Neuronal stem cell (in vitro differentiated cells): Measurements from ENCODE around the gene FLNC.
A peak's percentile ranks its signal among the peaks of the same experiment; 100 is the strongest.

Source experiments
- DNase-seq: peaks from one replicate; pipeline ENCODE4 v3.0.0-alpha.2; 2013; ENCODE audit warnings: low spot score
- H2AFZ ChIP-seq: one replicate; pipeline ENCODE4 v1.6.1; 2013; ENCODE audit warnings: mild to moderate bottlenecking, low read length, inconsistent platforms
- H2AK5ac ChIP-seq: 2 replicates; pipeline ENCODE4 v1.6.1; 2013; ENCODE audit warnings: low read depth, mild to moderate bottlenecking, inconsistent platforms, low read length, moderate library complexity, mixed read lengths
- H2BK120ac ChIP-seq: 2 replicates; pipeline ENCODE4 v1.6.1; 2013; ENCODE audit warnings: low read depth, mild to moderate bottlenecking, inconsistent platforms, low read length, moderate library complexity, mixed read lengths
- H2BK12ac ChIP-seq: one replicate; pipeline ENCODE4 v1.6.1; 2013; ENCODE audit warnings: low read length, inconsistent platforms
- H2BK15ac ChIP-seq: 2 replicates; pipeline ENCODE4 v1.6.1; 2013; ENCODE audit warnings: mild to moderate bottlenecking, low read length, inconsistent platforms, mixed read lengths
- H2BK5ac ChIP-seq: one replicate; pipeline ENCODE4 v1.6.1; 2013; ENCODE audit warnings: inconsistent platforms, mild to moderate bottlenecking, low read length, moderate library complexity
- H3K14ac ChIP-seq: one replicate; pipeline ENCODE4 v1.6.1; 2013; ENCODE audit warnings: low read length, inconsistent platforms
- H3K18ac ChIP-seq: 2 replicates; pipeline ENCODE4 v1.6.1; 2013; ENCODE audit warnings: low read length, inconsistent platforms
- H3K23ac ChIP-seq: 2 replicates; pipeline ENCODE4 v1.6.1; 2013; ENCODE audit warnings: low read depth, mild to moderate bottlenecking, mixed read lengths, low read length, inconsistent platforms; ENCODE audit not compliant: poor library complexity
- H3K27ac ChIP-seq: replicated peaks from 3 replicates; pipeline ENCODE4 v1.5.1; 2013; ENCODE audit warnings: low read length, inconsistent platforms
- H3K27me3 ChIP-seq, 3 experiments: 2 replicates each; pipeline ENCODE4 v1.6.1; 2013; ENCODE audit warnings: low read length in 3 of 3, mild to moderate bottlenecking in 2 of 3, inconsistent platforms in 1 of 3, low read depth in 1 of 3, mixed read lengths in 1 of 3, moderate library complexity in 1 of 3; ENCODE audit not compliant: control insufficient read depth in 3 of 3, insufficient read depth in 3 of 3
- H3K36me3 ChIP-seq, 2 donors: replicated peaks in 1 of 2; 2 replicates each; pipeline ENCODE4 v1.6.1; 2013; ENCODE audit warnings: low read length in 2 of 2; ENCODE audit not compliant: control insufficient read depth in 2 of 2, insufficient read depth in 2 of 2
- H3K4ac ChIP-seq: 2 replicates; pipeline ENCODE4 v1.6.1; 2013; ENCODE audit warnings: inconsistent platforms, mild to moderate bottlenecking, low read length, moderate library complexity
- H3K4me1 ChIP-seq, 2 donors: 1 replicate in 1 of 2; 2 replicates in 1 of 2; pipeline ENCODE4 v1.6.1; 2013; ENCODE audit warnings: low read length in 2 of 2, low read depth in 1 of 2; ENCODE audit not compliant: control insufficient read depth in 2 of 2, insufficient read depth in 1 of 2
- H3K4me2 ChIP-seq: one replicate; pipeline ENCODE4 v1.6.1; 2013; ENCODE audit warnings: mild to moderate bottlenecking, low read length, inconsistent platforms; ENCODE audit not compliant: insufficient read depth, poor library complexity, severe bottlenecking
- H3K4me3 ChIP-seq, 2 donors: 2 replicates each; pipeline ENCODE4 v1.5.1; 2013; ENCODE audit warnings: low read length in 2 of 2, mild to moderate bottlenecking in 2 of 2, inconsistent platforms in 1 of 2, moderate library complexity in 1 of 2
- H3K79me1 ChIP-seq: one replicate; pipeline ENCODE4 v1.6.1; 2013; ENCODE audit warnings: low read depth, mild to moderate bottlenecking, inconsistent platforms, low read length, moderate library complexity
- H3K9ac ChIP-seq: one replicate; pipeline ENCODE4 v1.6.1; 2013; ENCODE audit warnings: mild to moderate bottlenecking, low read depth, low read length, inconsistent platforms; ENCODE audit not compliant: poor library complexity
- H3K9me3 ChIP-seq, 2 donors: replicated peaks in 1 of 2; 2 replicates each; pipeline versions ENCODE3 to v1.6.1; 2013; ENCODE audit warnings: low read length in 2 of 2, mild to moderate bottlenecking in 2 of 2, inconsistent platforms in 1 of 2, low read depth in 1 of 2, mixed read lengths in 1 of 2, moderate library complexity in 1 of 2; ENCODE audit not compliant: control insufficient read depth in 2 of 2, insufficient read depth in 1 of 2
- H4K8ac ChIP-seq: one replicate; pipeline ENCODE4 v1.6.1; 2013; ENCODE audit warnings: low read depth, mild to moderate bottlenecking, inconsistent platforms, low read length, moderate library complexity
- H4K91ac ChIP-seq: one replicate; pipeline ENCODE4 v1.6.1; 2013; ENCODE audit warnings: low read length, low read depth, mild to moderate bottlenecking, inconsistent platforms; ENCODE audit not compliant: poor library complexity
- WGBS, 2 donors: extraction: QIAGEN DNeasy Blood & Tissue Kit; methylation state at CpG; one replicate each; pipeline ENCODE4 v1.1.7; 2013; ENCODE audit warnings: missing lambda C conversion rate in 2 of 2, mixed read lengths in 1 of 2; ENCODE audit not compliant: insufficient read length in 2 of 2, insufficient replicate concordance in 1 of 2; ENCODE audit errors: extremely low coverage in 2 of 2; 5-methylcytosine and 5-hydroxymethylcytosine counted together

FLNC gene

DNA sequence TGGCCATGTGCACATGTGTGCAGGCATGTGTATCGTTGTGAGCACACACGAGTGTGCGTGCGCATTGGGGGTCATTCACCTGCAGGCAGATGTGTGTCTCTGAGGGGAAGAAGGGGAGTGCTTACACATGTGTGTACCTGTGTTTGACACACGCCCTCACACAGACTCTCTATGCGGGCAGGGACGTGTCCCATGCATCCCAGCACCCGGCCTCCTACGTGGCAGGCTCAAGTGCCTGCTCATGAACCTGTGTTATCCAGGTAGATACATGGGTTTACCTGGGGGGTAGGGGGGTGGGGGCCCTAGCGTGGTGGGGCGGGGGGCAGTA lies 61.7 kb downstream of the FLNC start:
- H4K8ac ChIP-seq: no peak overlapping the region
- H3K18ac ChIP-seq: peak overlapping the region; percentile 57
- no peak overlapping the region for H3K27ac ChIP-seq
- peaks cover 10% of the 10 kb centered on the region for H3K79me1 ChIP-seq
- no peak overlapping the region for H3K4ac ChIP-seq
- H3K4me2 ChIP-seq: no peak overlapping the region
- peak overlapping the region; percentile 12 for H3K9ac ChIP-seq
- no peak for DNase-seq
- peaks cover 0 to 1% of the 10 kb centered on the region in 2 donors for H3K4me1 ChIP-seq
- H2BK120ac ChIP-seq: no peak overlapping the region
- H3K36me3 ChIP-seq: peaks cover 0 to 5% of the 10 kb centered on the region in 2 donors
- H2BK15ac ChIP-seq: peak overlapping the region; percentile 85
- no peak overlapping the region for H4K91ac ChIP-seq
- peak overlapping the region in 1 of 2 donors; percentile 3 for H3K4me3 ChIP-seq
- H3K27me3 ChIP-seq: peaks cover 7 to 74% (median 27%) of the 10 kb centered on the region in 3 experiments
- no CpG with 5 or more reads among the region's 11 CpGs for WGBS, 2 donors
- no peak overlapping the region for H2BK5ac ChIP-seq
- H3K9me3 ChIP-seq: peaks cover 0 to 7% of the 10 kb centered on the region in 2 donors
- no peak overlapping the region for H2AFZ ChIP-seq
- peak overlapping the region; percentile 41 for H2BK12ac ChIP-seq
- peak overlapping the region; percentile 21 for H3K14ac ChIP-seq
- peak overlapping the region; percentile 95 for H2AK5ac ChIP-seq
- peak overlapping the region; percentile 98 for H3K23ac ChIP-seq

DNA sequence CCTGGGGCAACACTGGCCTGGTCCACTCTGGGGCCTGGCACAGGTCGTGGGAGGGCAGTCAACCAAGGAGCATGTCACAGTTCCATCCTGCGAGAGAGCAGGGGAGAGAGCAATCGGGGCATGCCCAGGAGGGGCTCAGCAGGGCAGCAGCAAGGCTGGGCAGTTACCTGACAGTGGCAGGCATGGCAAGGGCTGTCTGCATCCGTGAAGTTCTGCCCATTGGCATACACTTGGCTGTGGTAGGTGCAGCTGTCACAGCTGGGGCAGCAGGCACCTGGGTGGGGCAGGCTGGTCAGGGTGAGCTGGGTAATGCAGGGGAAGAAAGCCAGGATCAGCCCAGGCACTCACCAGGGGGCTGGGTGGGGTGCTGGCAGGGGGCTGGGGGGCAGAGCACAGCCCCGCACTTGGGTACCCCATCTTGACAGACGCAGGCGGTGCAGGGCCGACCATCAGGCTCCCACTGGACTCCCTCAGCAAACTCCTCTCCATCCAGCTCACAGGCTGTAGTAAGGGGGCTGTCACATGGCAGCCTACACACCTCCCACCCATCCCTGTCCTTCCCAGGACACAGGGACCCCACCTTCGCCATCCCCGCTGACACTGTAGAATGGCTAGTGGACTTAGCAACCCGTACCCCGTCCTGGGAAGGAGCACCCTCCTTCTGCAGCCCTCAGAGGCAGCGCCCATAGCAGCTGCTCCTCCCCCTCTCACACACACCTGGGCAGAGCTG lies 62.5 kb downstream of the FLNC start:
- no peak overlapping the region for H2BK5ac ChIP-seq
- DNase-seq: no peak
- H2BK120ac ChIP-seq: no peak overlapping the region
- H2BK12ac ChIP-seq: peak overlapping the region; percentile 46
- WGBS, 2 donors: no CpG with 5 or more reads among the region's 13 CpGs
- H3K4me1 ChIP-seq: peaks cover 0 to 1% of the 10 kb centered on the region in 2 donors
- peak overlapping the region; percentile 24 for H3K9ac ChIP-seq
- H3K4me2 ChIP-seq: no peak overlapping the region
- H2BK15ac ChIP-seq: no peak overlapping the region
- H2AK5ac ChIP-seq: peak overlapping the region; percentile 70
- peak overlapping the region; percentile 65 for H4K8ac ChIP-seq
- H3K9me3 ChIP-seq: peaks cover 0 to 4% of the 10 kb centered on the region in 2 donors
- H3K14ac ChIP-seq: peak overlapping the region; percentile 56
- H3K23ac ChIP-seq: peak overlapping the region; percentile 89
- no peak overlapping the region for H3K4me3 ChIP-seq
- H4K91ac ChIP-seq: peak overlapping the region; percentile 12
- peaks cover 7 to 78% (median 25%) of the 10 kb centered on the region in 3 experiments for H3K27me3 ChIP-seq
- H3K79me1 ChIP-seq: peaks cover 10% of the 10 kb centered on the region
- no peak overlapping the region for H3K27ac ChIP-seq
- H2AFZ ChIP-seq: no peak overlapping the region
- H3K18ac ChIP-seq: peak overlapping the region; percentile 64
- peak overlapping the region; percentile 37 for H3K4ac ChIP-seq
- peaks cover 0 to 2% of the 10 kb centered on the region in 2 donors for H3K36me3 ChIP-seq

DNA sequence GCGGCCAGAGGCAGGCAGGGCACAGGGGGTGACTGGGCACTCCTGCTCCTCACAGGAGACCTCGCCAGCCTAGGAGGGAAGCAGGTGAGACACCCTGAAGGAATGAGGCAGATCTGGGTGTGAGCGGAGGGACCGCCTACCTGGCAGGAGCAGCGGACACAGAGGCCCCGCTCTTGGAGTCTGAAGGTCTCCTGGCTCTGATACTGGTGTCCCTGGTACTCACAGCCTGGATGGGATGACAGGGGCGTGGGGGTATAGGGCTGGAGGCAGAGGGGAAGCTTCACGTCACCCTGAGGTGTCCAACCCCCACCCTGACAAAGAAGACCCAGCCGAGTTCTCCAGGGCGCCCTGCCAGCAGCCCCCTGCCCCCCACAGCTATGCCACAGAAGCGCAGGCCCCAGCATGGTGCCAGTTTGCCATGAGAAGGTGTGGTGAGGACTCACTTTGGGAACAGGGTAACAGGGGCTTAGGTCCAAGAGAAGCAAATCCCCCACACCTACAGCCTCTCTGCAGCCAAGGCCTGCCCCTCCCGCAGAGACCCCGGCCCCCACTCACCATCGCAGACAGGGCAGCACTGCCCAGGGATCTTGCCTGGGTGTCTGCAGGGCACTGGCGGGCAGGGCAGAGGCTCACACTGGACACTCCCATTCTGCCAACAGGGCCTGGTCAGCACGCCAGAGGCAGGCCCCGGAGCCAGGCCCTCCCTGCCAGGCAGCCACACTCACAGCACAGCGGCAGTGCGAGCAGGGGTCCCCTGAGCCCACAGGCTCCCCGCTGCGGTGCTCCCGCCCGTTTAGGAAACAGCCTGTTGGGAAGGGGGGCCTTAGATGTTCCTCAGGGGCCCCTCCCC lies 63.3 kb downstream of the FLNC start:
- no peaks in the 10 kb centered on the region for H3K9me3 ChIP-seq
- H3K9ac ChIP-seq: no peak overlapping the region
- no peak overlapping the region for H2BK15ac ChIP-seq
- H3K4me1 ChIP-seq: peaks cover 0 to 1% of the 10 kb centered on the region in 2 donors
- H2AK5ac ChIP-seq: peak overlapping the region; percentile 70
- peak overlapping the region; percentile 48 for H3K18ac ChIP-seq
- H3K4ac ChIP-seq: peak overlapping the region; percentile 37
- H3K4me2 ChIP-seq: no peak overlapping the region
- no peak overlapping the region for H2AFZ ChIP-seq
- peak overlapping the region; percentile 71 for H3K14ac ChIP-seq
- H3K27ac ChIP-seq: no peak overlapping the region
- H3K23ac ChIP-seq: peak overlapping the region; percentile 89
- H3K36me3 ChIP-seq: no peaks in the 10 kb centered on the region
- H4K8ac ChIP-seq: peak overlapping the region; percentile 65
- H4K91ac ChIP-seq: peak overlapping the region; percentile 12
- H3K27me3 ChIP-seq: peaks cover 7 to 73% (median 22%) of the 10 kb centered on the region in 3 experiments
- peaks cover 2% of the 10 kb centered on the region for H3K79me1 ChIP-seq
- DNase-seq: no peak
- WGBS, 2 donors: no CpG with 5 or more reads among the region's 23 CpGs
- H2BK12ac ChIP-seq: peak overlapping the region; percentile 90
- H2BK120ac ChIP-seq: no peak overlapping the region
- peak overlapping the region; percentile 39 for H2BK5ac ChIP-seq
- no peak overlapping the region for H3K4me3 ChIP-seq

DNA sequence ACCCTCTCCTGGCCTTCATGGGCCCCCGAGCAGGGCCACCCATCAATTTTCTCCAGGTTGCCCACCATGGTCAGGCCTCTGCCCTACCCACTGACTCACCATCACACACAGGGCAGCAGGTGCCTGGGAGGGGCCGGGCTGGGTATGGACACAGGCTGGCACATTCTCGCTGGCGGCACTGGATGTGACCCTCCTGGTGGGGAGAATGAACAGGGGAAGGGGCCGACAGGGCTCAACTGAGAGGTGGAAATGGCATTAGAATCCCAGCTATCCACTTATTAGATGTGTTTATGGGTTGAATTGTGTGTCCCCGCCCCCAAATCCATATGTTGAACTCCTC lies 63.9 kb downstream of the FLNC start:
- H3K36me3 ChIP-seq: no peaks in the 10 kb centered on the region
- peaks cover 2% of the 10 kb centered on the region for H3K79me1 ChIP-seq
- H3K27ac ChIP-seq: no peak overlapping the region
- H4K91ac ChIP-seq: no peak overlapping the region
- H2BK12ac ChIP-seq: no peak overlapping the region
- H3K4me2 ChIP-seq: no peak overlapping the region
- no peak overlapping the region for H3K9ac ChIP-seq
- WGBS, 2 donors: no CpG with 5 or more reads among the region's 6 CpGs
- H2BK5ac ChIP-seq: peak overlapping the region; percentile 39
- H3K4me3 ChIP-seq: peak overlapping the region in 1 of 2 donors; percentile 46
- H2BK120ac ChIP-seq: no peak overlapping the region
- H3K23ac ChIP-seq: no peak overlapping the region
- no peak overlapping the region for H3K18ac ChIP-seq
- H4K8ac ChIP-seq: no peak overlapping the region
- no peak overlapping the region for H2BK15ac ChIP-seq
- no peak overlapping the region for H3K4ac ChIP-seq
- no peak overlapping the region for H2AK5ac ChIP-seq
- H3K27me3 ChIP-seq: peaks cover 7 to 67% (median 22%) of the 10 kb centered on the region in 3 experiments
- H3K9me3 ChIP-seq: no peaks in the 10 kb centered on the region
- H3K14ac ChIP-seq: no peak overlapping the region
- H2AFZ ChIP-seq: no peak overlapping the region
- H3K4me1 ChIP-seq: peaks cover 0 to 1% of the 10 kb centered on the region in 2 donors
- no peak for DNase-seq
